HG03103 (cell line): ENCODE data around the gene CACNA2D1.

ENCODE experiments used
- ATAC-seq: cut with Tn5 transposase; IDR thresholded peaks from one replicate; pipeline ENCODE4 v1.9.1; 2021; ENCODE audit warnings: low read depth; ENCODE audit not compliant: unreplicated experiment

The CACNA2D1 gene

GRCh38 chr7:82358009-82358578 is 85.5 kb downstream of the CACNA2D1 start:
- ATAC-seq, result no peak

- no peak for ATAC-seq
Observed at GRCh38 chr7:82348251-82348650, 95.3 kb downstream of the CACNA2D1 start.

- no peak for ATAC-seq
Observed at GRCh38 chr7:82347808-82348207, 95.8 kb downstream of the CACNA2D1 start.

DNA sequence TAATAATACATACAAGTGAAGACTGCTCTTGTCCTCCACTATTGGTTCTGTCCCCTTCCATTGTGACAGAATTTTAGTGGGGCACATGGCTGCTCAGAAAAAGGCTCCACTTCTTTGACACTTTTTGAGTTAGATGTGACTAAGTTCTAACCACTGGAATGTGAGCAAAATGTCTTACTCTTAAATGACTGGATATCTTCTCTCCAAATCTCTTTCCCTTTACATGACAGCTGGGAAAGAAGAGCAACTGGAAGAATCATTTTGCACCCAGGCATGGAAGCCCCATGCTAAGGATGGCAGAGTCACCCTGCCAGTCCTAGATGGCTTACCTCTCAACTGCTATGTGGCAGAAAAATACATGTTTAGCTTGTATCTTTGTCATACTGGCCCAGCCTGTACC is 97.7 kb downstream of the CACNA2D1 start:
- no peak for ATAC-seq

GRCh38 chr7:82343716-82344115 is 99.9 kb downstream of the CACNA2D1 start:
- ATAC-seq, result no peak

DNA sequence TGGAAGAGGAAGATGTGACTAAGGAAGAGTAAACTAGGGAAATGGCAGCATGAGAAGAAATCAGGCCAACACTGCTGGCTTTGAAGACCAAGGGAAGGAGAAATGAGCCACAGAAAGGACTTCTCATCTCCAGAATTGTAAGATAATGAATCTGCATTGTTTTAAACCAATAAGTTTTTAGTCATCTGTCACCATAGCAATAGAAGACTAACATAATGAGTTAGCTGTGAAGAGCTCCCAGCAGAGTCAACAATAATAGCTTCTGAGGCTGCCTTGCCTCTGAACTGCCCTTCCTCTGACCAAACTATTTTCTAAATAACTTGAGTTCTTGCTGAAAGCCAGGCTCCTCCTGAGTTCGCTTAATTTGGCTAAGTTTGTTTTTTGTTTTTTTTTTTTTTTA is 103.6 kb downstream of the CACNA2D1 start:
- ATAC-seq, result no peak

- ATAC-seq, result no peak
Observed at GRCh38 chr7:82335927-82336326, 107.7 kb downstream of the CACNA2D1 start.

DNA sequence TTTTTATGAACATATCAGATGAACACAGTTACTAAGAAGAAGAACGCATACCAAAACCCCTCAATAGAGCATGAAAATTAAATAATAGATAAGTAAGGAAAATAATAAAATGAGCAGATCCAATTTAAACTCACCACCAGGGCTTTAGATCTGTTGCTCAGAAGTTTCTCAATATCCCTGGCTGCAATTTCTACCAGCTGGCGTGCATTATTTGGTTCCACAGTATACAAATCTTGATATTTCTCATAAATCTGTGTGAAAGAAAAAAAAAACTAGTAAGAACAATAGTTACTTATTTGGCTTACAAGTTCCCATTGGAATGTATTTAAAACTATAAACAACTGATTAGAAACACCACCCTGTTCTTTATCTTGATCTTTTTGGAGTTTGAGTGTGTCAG is 108.6 kb downstream of the CACNA2D1 start:
- ATAC-seq, result no peak

- no peak for ATAC-seq
Observed at GRCh38 chr7:82331234-82331633, 112.3 kb downstream of the CACNA2D1 start.

DNA sequence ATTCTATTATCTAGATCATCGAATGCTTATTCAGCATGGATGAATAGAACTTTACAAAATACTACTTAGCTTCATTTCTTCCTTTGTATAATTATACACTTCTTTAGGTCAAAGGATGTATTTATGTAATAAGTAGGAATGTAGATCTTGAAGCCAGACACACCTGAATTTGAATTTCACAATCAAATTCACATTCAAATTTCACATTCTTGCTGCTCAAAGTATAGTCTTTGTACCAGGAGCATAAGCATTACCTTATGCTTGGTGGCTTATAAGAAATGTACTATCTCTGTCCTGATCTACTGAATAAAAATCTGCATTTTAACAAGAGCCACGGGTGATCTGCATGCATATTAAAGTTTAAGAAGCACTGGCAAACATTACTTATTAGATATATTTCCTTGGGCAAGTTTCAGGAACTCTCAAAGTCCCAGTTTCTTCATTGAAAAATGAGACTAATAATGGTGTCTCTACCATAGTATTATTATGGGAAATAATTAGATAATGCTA is 112.8 kb downstream of the CACNA2D1 start:
- no peak for ATAC-seq

DNA sequence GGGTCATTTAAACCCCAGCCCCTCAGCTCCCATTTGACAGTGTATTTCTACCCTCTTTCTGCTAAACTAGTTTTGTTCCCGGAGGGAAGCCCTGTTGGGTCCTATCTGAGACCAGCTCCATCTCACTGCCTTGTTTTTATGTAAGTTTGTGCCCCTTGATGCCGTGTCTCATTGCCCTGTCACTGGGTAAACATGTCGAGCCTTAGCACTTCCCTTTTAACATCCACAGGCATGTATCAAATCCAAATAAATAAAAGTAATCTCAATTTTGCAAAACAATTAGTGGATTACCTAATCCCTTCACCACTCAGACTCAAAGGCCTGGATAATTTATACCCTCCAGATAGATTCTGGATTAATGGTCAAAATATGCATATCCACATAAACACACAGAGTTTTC is 115.7 kb downstream of the CACNA2D1 start:
- ATAC-seq, result no peak

DNA sequence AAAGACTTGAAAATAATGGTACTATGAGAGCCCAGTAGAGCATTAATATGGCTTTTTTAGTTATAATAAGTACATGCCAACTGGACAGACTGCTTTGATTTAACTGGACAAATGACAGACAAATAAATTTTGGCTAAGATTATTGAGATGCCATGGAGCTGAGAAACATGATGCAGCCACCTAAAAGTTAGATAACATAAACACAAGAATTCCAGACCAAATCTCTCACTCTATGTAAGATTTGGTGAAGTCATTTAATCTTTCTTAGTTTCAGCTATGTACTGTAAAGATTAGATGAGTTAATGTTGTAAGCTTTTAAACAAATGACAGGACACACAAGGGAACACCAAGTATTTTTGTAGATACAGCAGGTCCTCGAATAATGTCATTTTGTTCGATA is 118.2 kb downstream of the CACNA2D1 start:
- no peak for ATAC-seq

DNA sequence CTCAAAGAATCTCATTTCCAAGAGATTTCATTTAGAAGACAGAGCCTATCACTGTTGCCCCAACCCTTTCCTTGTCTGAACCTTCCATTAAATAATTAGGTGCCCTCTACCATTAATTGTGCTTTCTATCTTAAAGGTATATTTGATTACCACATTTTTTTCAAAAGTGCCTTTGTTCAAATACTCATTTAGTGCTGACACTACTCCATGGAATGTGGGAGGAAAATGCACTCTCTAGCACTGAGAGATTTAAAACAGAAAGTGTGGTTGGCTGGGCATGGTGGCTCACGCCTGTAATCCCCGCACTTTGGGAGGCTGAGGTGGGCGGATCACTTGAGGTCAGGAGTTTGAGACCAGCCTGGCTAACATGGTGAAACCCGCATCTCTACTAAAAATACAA is 119.8 kb downstream of the CACNA2D1 start:
- no peak for ATAC-seq

DNA sequence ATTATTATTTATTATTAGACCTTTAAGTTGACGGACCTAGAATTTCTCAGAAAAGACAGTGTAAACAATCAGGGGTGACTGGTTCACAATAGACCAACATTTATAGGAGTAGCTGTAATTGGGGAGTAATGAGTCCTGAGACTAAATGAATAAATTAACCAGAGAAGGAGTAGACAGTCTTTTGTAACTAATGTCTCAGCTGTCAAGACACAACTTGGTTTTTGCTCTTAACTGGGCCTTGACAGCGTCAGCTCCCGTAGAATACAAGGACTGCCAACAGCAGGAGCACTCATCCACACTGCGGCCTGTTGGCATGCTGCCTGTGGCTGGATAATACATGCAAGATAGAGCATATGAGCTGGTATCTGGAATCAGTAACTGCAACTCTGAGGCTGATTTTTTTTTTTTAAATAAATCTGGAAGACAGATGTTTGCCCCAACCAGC is 123.9 kb downstream of the CACNA2D1 start:
- no peak for ATAC-seq

DNA sequence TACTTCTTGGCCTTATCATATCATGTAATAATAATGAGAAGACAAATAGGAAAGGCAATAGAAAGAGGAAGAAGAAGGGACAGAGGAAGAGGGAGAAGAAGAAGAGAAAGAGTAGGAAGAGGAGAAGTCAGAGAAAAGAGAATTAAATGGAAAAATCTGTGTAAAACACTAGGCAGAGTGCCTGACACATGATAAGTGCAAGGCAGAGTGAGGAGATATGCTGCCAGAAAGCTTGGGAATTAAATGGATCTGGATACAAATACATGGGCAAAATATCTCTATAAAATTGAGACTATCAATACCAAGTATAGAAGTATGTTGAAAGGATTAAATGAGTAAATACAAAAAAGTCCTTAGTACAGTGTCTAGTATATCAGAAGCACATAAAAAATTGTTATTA is 124.8 kb downstream of the CACNA2D1 start:
- ATAC-seq, result no peak

DNA sequence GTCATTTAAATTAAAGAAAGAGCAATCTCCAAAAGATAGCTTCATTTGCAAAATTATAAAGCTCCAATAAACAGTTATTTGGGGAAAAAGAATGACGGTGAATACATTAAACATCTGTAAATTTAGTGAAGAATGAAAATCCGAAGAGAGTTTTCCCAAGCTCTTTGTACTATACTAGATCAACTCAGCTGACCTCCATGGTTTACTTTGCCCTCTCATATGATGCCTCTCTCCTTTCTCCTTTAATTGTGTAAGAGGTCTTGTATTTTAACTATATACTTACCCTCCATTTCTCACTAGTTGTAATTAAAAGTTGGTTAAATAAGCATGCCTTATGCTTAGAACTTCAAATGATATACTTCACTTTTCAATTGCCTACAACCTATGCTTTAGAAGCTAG is 125.8 kb downstream of the CACNA2D1 start:
- ATAC-seq, result no peak

- ATAC-seq, result no peak
Observed at GRCh38 chr7:82317257-82317721, 126.3 kb downstream of the CACNA2D1 start.

- no peak for ATAC-seq
Observed at GRCh38 chr7:82313269-82313668, 130.3 kb downstream of the CACNA2D1 start.

DNA sequence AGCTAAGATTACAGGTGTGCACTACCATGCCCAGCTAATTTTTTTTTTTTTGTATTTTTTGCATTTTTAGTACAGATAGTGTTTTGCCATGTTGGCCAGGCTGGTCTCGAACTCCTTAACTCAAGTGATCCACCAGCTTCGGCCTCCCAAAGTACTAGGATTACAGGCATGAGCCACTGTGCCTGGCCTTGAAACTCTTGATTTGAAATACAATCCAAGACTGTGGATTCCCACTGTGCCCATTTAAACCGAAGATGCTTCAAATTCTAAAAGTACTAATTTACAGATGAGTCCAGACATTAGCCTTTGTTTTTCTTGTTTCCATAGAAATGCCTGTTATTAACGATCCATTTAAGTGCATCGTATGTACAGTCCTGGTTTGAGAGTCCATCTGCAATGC is 130.9 kb downstream of the CACNA2D1 start:
- ATAC-seq, result no peak

DNA sequence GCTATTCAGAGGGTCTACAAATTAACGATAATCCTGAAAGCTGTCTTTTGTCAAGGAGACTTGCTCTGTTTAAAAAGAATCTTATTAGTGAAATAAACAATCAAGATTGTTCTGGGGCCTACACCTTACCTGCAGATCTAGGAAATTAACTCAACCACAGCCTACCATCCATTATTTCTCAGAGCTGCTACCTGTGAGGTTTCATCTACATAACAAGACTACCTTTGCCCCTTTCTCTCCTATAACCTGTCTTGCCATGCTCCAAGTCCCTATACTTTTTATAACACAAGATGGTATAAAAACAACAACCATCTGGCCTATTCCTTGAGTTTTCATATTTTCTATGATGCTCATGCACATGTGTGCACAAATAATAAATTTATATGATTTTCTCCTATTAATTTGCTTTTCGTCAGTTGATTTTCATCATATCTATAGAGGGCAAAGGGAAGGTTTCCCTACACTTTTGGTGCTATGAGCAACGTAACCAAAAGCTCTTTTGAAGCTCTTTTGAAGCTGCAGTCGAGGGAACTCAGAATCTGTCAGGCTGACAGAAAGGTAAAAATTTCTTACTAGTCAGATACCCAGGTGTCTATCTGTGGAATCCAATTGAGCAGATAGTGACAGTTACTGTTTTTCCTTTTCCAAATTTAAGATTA is 138.1 kb downstream of the CACNA2D1 start:
- no peak for ATAC-seq

DNA sequence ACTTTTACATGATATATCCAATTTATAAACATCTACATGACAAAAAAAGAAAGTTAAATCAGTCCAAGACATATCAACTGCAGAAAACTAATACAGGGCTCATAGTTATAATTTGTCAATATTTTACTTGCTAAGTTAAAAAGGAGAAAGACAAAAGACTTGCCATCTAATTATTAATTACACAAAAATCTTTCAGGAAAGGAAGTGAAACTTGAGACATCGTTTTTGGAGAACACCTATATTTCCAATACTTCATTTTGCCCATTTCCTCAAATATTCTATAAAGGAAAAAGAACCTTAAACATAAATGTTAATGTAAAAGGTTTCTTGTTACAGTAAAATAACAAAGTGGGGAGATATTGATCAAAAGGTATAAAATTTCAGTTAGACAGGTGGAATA is 148.7 kb downstream of the CACNA2D1 start:
- no peak for ATAC-seq

- ATAC-seq, result no peak
Observed at GRCh38 chr7:82294382-82294784, 149.2 kb downstream of the CACNA2D1 start.
